ENCODE data around the gene TBC1D17. TPM values are rescaled to one million over a fixed set of nuclear protein-coding genes. Genes with fewer than 3 reads are reported as not detected.
A peak's percentile ranks its signal among the peaks of the same experiment; 100 is the strongest.

Gene TBC1D17
- total RNA-seq, 1 donor, result 23.3 TPM

DNA sequence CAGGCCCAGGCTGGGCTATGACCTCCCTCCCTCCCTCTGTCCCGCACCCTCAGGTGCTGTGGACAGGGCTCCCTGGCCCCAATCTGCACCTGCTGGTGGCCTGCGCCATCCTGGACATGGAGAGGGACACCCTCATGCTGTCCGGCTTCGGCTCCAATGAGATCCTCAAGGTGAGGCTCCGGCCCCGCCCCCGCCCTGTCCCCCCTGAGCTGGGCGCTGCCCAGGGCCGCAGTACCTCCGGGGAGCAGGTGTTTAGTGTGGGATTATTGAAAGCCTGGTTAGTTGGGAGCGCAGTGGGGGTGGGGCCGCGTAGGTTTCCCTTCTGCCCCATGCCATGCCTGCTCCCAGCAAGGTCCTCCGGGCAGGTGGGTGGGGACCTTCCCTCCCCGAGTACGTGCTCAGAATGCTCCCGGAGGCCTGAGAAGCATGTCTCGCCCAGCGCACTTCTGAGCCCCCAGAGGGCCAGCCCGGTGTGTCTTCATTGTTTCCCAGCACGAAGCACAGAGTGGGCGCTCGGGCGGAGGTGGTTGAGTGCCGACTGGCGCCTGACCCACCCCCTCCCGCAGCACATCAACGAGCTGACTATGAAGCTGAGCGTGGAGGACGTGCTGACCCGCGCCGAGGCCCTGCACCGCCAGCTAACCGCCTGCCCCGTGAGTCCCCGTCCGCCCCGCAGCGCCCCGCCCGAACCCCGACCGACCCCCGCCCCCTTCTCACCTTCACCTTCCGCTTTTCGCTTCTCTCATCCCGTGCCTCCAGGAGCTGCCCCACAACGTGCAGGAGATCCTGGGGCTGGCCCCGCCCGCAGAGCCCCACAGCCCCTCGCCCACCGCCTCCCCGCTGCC is 10.4 kb downstream of the TBC1D17 start:
- H3K4me3 ChIP-seq (ENCODE audit: low read depth, low read length), result no peak overlapping the region
- TF ChIP-seq, protein P1, sequence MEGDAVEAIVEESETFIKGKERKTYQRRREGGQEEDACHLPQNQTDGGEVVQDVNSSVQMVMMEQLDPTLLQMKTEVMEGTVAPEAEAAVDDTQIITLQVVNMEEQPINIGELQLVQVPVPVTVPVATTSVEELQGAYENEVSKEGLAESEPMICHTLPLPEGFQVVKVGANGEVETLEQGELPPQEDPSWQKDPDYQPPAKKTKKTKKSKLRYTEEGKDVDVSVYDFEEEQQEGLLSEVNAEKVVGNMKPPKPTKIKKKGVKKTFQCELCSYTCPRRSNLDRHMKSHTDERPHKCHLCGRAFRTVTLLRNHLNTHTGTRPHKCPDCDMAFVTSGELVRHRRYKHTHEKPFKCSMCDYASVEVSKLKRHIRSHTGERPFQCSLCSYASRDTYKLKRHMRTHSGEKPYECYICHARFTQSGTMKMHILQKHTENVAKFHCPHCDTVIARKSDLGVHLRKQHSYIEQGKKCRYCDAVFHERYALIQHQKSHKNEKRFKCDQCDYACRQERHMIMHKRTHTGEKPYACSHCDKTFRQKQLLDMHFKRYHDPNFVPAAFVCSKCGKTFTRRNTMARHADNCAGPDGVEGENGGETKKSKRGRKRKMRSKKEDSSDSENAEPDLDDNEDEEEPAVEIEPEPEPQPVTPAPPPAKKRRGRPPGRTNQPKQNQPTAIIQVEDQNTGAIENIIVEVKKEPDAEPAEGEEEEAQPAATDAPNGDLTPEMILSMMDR (IDR thresholded peaks at IDR 0.05; ENCODE audit: insufficient read depth, low read depth, low read length), result no peak
- no peak for DNase-seq (ENCODE audit: low read depth)

DNA sequence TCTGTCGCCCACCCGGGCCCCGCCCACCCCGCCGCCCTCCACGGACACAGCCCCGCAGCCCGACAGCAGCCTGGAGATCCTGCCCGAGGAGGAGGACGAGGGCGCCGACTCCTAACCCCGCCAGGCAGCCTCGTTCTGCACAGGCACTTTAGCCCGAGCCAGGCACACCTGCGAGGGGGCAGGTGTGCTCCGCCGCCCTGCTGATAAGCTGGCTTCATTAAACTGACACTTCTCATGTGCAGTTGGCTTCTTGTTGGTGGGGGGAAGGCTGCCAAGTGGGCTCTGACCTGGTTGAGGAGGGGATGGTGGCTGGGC is 11.0 kb downstream of the TBC1D17 start:
- TF ChIP-seq, protein P1 (IDR thresholded peaks at IDR 0.05; ENCODE audit: insufficient read depth, low read depth, low read length), result no peak
- H3K4me3 ChIP-seq (ENCODE audit: low read depth, low read length), result no peak overlapping the region
- DNase-seq (ENCODE audit: low read depth), result no peak

DNA sequence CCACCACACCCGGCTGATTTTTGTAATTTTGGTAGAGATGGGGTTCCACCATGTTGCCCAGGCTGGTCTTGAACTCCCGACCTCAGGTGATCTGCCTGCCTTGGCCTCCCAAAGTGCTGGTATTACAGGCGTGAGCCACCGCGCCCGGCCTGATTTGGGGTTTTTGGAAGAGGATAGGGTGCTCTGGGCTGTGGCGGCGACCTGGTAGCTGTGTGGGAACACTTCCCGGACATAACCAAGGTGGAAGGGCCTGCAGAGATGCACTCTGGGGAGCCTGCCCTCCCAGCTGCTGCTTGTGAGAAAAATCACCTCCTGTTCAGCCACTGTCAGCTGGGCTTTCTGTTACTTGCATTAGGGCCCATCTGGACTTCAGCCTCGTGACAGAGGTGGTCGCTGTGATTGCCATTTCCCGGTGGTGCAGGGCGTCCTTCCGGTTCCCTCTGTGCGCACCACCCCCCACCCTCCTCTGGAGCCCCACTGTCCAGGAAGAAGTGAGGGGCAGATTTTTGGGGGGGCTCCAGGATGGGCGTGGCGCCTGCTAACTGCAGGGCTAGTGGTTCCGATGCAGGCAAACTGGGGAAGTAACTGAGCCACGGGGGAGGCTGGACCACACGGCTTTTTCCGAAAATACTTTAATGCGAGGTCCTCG is 11.7 kb downstream of the TBC1D17 start:
- TF ChIP-seq, protein P1 (IDR thresholded peaks at IDR 0.05; ENCODE audit: insufficient read depth, low read depth, low read length), result no peak
- no peak for DNase-seq (ENCODE audit: low read depth)
- H3K4me3 ChIP-seq (ENCODE audit: low read depth, low read length), result no peak overlapping the region

DNA sequence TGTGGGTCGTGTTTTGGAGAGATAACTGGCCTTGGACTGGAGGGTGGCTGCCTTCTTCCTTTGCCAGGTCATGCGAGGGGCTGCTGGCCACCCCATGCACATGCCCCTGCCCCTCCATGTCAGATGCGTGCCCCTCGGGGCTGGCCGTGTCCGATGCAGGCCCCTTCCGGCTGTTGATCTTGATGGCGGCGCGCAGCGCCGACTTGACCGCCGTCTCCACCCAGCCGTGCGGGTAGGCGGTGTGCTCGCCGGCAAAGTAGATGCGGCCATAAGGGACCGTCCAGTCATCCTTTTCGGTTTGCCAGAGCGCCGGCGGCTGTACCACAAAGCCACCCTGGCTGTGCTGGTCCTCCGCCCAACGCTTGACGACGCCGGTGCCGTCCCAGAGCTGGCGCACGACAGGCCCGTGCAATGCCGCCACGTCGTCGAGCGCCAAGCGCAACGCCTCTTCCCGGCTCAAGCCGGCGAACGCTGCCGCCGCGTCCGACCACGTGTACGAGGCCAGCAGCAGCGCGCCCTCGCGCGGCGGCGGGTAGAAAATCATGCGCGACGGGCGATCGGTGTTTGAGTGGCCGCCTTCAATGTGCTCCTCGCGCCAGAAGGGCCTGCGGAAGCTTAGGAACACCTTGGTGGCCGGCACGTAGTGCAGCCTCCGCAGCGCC is 12.3 kb downstream of the TBC1D17 start:
- DNase-seq (ENCODE audit: low read depth), result peak; percentile 69
- peak overlapping the region; percentile 25 for H3K4me3 ChIP-seq (ENCODE audit: low read depth, low read length)
- TF ChIP-seq, protein P1 (IDR thresholded peaks at IDR 0.05; ENCODE audit: insufficient read depth, low read depth, low read length), result peak; percentile 54

DNA sequence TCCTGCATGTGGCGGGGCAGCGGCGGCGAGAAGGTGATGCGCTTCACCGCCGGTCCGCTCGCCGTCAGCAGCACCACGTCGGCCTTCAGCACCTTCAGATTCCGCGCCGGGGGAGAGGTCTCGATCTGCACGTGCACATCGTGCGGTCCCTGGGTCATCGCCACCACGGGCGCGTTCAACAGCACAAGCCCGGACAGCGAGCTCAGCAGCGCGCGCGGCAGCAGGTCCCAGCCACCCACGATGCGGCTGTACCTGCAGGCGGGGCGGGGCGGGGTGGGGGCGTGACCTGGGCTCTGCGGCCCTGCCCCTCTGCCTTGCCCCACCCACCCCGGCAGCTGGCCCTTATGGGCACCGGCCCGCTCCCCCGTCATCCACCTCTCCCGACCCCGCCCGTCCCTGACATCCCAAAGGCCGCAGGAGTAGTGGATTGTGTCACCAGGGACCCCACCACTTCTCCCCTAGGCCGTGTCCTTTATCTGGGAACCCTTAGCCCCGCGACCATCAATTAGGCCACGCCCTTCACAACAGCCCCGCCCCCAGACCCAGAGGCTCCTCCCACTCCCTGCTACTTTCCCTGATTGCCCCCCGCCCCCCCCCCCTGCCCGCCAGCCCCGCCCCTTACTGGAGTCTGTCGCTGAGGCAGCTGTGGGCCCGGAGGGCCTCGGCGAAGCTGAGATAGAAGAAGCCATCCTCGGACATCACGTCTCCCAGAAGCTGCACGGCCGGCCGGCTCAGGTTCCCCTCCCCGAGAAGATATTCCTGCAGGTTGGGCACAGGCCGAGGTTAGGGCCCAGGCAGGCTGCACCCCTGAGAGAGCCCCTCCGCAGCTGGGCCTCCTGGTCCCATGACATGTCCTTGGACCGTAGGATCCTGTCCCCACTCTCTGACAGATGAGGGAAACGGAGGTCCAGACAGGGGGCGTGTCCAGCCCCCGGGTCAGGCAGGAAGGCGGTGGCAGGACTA is 13.1 kb downstream of the TBC1D17 start:
- DNase-seq (ENCODE audit: low read depth), result no peak
- TF ChIP-seq, protein P1 (IDR thresholded peaks at IDR 0.05; ENCODE audit: insufficient read depth, low read depth, low read length), result no peak
- H3K4me3 ChIP-seq (ENCODE audit: low read depth, low read length), result peak overlapping the region; percentile 25

DNA sequence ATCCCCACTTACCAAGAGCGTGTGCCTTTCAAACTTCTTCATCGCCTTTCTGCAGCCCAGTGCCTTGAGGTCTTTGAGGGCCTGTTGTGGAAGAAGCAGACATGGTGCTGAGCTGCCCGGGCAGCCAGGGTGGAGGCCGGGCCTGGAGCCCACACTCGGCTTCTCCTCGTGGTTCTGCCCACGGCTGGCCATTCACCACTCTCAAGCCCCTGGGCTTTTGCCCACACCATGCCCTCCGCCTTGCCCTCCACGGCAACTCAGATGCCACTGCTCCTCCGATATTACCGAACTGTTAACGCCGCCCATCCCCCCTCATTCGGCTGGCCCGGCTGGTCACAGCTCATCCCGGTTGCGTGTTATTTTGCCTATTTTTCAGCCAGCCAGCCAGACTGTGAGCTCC is 13.9 kb downstream of the TBC1D17 start:
- H3K4me3 ChIP-seq (ENCODE audit: low read depth, low read length), result no peak overlapping the region
- TF ChIP-seq, protein P1 (IDR thresholded peaks at IDR 0.05; ENCODE audit: insufficient read depth, low read depth, low read length), result no peak

More for the DNA sequence above, 13.9 kb downstream of the TBC1D17 start:
- DNase-seq (ENCODE audit: low read depth), result no peak

Measured in fibroblast of villous mesenchyme (primary cell).